ENCODE results near the gene FAM222B. TPM values are rescaled to one million over a fixed set of nuclear protein-coding genes. Genes with fewer than 3 reads are reported as not detected.
"Not testable (repeated sequence)": the region's sequence is repeated elsewhere in the genome, so short reads cannot be mapped to it uniquely, and the experiment has no call there.

Gene FAM222B
- total RNA-seq, 1 donor from 2014 or later, result 12.2 TPM

DNA sequence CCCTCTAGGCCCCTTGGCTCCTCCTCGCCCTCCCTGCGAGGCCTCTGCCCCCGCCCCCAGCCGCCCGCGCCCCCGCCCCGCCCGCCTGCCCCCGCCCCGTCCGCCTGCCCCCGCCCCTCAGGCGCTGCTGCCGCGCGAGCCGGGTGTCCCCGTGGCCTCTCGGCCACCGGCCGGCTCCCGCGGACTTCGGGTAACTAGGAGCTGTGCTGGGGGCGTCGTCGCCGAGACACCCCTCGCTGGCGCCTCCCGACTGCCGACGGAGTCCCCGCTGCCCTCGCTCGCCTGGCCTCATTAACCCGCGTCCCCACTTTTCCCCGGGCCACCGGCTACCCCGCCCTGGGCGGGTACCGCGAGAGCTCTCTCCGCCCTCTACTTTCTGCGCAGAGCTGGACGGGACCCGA lies 116.4 kb downstream of the FAM222B start, which contains the start of gene TLCD1:
TSS of gene TLCD1 (minus strand) at position 8 of the 401 bp plus-strand sequence. CDS start 136 bp downstream, outside the sequence.
- peak; percentile 27 for ATAC-seq

DNA sequence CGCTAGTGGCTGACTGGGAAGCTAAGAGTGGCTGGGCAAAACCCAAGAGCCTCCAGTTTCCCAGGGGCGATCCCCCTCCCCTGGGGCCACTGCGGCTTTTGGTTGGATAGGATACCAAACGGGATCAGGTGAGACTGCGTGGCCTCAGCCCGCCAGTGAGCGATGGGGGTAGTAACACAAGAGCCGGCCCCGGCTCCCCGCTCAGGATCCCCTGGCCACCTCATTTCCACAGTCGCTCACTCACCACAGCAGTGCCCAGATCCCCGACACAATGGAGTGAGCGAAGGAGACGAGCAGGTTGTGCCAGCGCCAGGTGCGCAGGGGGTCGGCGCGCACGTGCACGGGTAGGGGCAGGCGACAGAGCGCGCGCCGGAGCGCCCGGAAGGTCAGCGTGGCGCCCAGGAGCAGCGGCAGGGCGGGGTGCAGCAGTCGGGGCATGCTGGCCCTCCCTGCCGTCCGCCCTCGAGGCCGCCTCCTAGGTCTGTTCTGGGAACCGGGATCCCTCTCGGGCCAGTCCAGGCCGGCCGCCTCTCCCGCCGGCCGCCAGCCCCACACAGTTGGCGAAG lies 116.8 kb downstream of the FAM222B start:
- peak; percentile 37 for ATAC-seq

GRCh38 chr17:28725166-28725659 lies 117.4 kb downstream of the FAM222B start:
- ATAC-seq, result no peak

GRCh38 chr17:28724500-28725165 lies 118.0 kb downstream of the FAM222B start:
- ATAC-seq, result no peak

DNA sequence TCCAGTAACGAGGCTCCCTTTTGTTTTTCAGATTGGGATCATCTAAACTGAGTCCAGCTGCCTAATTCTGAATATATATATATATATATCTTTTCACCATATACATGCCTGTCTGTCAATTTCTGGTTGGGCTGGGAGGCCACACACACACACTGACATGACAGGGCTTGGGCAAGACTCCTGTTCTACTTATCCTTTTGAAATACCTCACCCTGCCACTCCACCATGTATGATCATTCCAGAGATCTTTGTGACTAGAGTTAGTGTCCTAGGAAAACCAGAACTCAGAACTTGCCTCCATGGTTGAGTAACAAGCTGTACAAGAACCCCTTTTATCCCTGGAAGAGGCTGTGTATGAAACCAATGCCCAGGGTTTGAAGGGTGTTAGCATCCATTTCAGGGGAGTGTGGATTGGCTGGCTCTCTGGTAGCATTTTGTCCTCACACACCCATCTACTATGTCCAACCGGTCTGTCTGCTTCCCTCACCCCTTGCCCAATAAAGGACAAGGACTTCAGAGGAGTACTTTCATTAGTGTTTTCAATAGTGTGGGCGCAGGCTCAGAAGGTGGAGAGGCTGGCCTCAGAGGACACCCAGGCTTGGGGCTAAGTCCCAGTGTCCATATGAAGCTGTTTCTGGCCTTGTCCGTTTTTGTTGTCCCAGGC lies 118.6 kb downstream of the FAM222B start:
- ATAC-seq, result not testable (repeated sequence)

DNA sequence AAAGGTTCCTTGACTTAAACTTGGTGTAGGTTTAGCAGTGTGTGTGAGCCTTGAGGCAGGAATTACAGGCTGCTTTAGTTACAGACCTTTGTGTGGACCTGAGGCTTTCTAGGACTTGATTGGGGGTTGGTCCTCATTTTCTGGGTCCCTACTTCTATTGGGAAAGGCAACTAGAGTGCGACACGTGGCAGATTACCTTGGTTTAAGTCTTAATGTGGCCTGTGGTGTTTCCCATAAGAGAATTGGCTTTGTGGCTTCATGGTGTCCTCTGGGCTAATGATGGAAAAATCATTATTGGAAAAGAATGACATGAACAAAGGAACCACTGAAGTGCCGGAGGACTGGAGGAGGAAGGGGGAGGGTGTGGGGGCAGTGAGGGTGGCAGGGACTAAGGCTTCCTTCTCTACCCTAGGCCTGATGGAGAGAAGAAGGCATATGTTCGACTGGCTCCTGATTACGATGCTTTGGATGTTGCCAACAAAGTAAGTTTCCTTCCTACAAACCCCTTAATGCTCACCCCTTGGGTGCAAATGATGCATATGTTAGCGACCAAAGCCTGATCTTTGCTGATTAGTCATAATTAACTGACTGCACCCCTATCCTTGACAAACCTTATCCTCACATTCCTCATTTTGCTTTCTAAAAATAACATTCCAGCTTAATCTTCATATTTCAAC lies 119.3 kb downstream of the FAM222B start:
- no peak for ATAC-seq

- no peak for ATAC-seq
Observed at GRCh38 chr17:28722417-28723158, 120.0 kb downstream of the FAM222B start.

- not testable (repeated sequence) for ATAC-seq
Observed at GRCh38 chr17:28720997-28721329, 121.6 kb downstream of the FAM222B start.

GRCh38 chr17:28720247-28720996 lies 122.2 kb downstream of the FAM222B start:
- no peak for ATAC-seq

GRCh38 chr17:28719021-28719433 lies 123.6 kb downstream of the FAM222B start:
- peak; percentile 15 for ATAC-seq

DNA sequence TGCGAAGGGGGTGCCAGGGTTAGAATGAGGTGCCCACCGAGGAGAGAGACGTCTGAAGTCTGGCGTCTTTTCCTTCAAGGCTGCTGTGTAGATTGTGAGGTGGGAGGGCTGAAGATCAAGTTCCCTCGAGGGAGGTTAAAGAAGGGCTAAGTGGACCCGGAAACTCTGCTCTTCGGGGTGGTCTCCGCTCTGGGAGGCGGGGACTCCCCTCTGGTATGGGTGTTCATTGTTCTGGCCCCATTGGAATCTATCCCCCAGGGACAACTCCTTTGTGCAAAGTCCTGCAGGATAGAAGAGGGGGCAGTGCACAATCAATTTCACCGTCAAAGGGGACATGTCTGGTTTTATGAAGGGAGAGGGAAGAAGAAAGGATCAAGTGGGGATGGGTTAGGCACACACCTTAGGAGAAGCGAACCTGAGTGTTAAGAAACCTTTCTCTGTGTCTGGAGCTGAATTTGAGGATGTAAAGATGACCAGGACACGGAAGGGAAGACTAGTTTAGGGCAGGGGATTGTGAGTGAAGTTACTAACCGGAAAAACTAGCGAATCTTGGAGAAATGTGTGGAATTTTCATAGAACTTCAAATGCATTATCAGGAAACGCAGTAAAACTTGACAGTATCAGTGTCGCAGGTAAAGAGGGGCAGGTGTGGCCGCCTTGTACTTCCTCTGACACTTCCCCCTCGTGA lies 124.1 kb downstream of the FAM222B start:
- no peak for ATAC-seq

DNA sequence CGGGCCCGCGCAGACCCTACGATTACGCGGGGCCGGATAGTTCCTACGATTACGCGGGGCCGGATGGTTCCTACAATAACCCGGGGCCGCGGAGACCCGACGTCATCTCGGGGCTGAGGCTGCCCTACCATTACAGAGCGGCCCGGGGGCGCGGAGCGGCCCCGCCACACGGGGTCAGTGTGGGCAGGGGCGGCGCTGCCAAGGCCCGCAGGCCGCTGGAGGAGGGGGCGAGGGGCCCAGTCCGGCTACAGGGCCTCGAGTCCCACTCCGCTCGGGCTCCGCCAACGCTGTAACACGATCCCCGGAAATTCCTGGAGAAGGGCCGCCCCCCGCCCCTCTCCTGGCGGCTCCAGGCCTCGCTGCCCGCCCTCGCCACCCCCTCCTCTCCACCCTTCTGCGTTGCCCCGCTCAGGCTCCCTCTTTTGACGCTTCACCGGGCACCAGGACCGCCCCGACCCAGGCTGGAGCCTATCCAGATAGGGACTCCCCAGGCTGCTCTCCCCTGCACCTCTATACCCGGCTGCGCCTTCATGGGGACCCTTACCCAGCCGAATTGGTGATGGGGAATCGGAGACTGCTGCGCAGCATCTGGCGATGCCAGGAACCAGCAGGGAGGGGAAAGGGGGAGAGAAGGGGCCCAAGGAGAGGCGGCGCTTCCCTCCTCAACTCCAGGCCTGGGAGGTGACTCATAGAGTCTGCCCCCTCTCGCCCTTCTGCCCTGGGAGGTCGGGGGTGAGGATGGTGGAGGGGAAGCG lies 124.8 kb downstream of the FAM222B start, which contains the start of gene RAB34:
TSS of gene RAB34 (minus strand) at position 291 of the 755 bp plus-strand sequence. CDS start 602 bp downstream, outside the sequence.
- peak; percentile 12 for ATAC-seq

- peak; percentile 1 for ATAC-seq
Observed at GRCh38 chr17:28716740-28717577, 125.6 kb downstream of the FAM222B start.

- no peak for ATAC-seq
Observed at GRCh38 chr17:28715217-28715616, 127.4 kb downstream of the FAM222B start.

GRCh38 chr17:28714281-28714680 lies 128.3 kb downstream of the FAM222B start:
- no peak for ATAC-seq

DNA sequence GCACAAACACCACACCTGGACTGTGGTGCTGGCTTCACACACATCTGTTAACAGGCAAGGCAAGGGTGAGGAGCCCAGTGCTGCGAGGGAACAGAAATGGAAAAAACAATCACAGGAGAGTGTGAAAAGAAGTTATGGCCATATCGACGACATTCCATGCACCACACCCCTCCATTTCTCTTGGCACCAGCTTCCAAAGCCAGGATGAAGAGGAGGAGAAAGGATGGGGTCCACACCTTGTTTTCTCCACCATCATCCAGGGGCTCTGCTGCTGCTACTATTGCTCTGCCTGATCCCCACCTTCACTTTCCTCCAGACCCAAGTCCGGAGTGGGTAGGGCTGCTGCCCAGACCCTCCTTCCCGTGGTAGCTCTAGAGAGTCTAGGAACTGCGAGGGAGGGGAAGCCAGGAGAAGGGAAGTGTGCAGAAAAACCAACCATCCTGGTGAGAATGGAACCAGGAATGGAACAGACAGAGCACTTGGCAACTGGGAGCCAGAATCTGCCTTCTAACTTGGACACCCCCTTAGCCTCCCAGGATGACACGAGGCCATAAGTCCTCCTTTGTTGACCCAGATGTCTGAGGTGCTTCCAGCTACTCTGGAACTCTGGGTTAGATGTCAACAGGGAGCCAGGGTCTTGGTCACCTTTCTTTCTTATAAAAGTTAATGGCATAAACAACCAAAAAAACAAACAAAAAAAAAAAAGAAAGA lies 129.7 kb downstream of the FAM222B start:
- no peak for ATAC-seq

- peak; percentile 1 for ATAC-seq
Observed at GRCh38 chr17:28712032-28712704, 130.4 kb downstream of the FAM222B start.

- peak; percentile 19 for ATAC-seq
Observed at GRCh38 chr17:28711723-28712031, 130.9 kb downstream of the FAM222B start, which contains the start of gene PROCA1. Gene PROCA1 (minus strand): TSS chr17:28711888. CDS start chr17:28711660, 228 bp downstream.

Data from esophagus mucosa (tissue), 1 donor.